HCT116 (cell line): ENCODE data around the gene QSOX1. TPM values are rescaled to one million over a fixed set of nuclear protein-coding genes. Genes with fewer than 3 reads are reported as not detected.

Experiments used
- ATAC-seq: fragments of 200-7000 bp; cut with Tn5 transposase; 2 replicates; pipeline ENCODE4 v1.9.1; 2020; ENCODE audit warnings: mild to moderate bottlenecking, moderate library complexity
- BruUV-seq: library from RNA; stranded (reverse); fragments of 400-500 nt; replicated peaks from 2 replicates; lab custom pipeline; 2021; lab: Mats Ljungman, UMichigan
- CTCF ChIA-PET: fragments of 300-600 bp; sonication (Branson Sonifier 250); formaldehyde crosslinking; loops from one replicate; lab custom pipeline; 2021; ENCODE audit warnings: antibody characterized with exemption; lab: Charles Lee
- POLR2A ChIA-PET: fragments of 300-600, 350-600 bp; sonication (Branson Sonifier 250); formaldehyde crosslinking; loops from one replicate; lab custom pipeline; 2021; ENCODE audit warnings: antibody characterized with exemption; lab: Charles Lee
- RAD21 ChIA-PET, 2 experiments: fragments of 300-600 bp; sonication (Branson Sonifier 250); formaldehyde crosslinking; loops; one replicate each; lab custom pipeline; 2023; ENCODE audit warnings: low total read pairs in 2 of 2; ENCODE audit not compliant: uncharacterized antibody in 2 of 2, unreplicated experiment in 2 of 2, low non-redundant PET in 1 of 2; lab: Charles Lee
- DNase-seq: peaks from one replicate; pipeline ENCODE4 v3.0.0-alpha.2; 2010; ENCODE audit warnings: low read depth, low spot score
- H2AFZ ChIP-seq: fragments of 200-600 bp; shearing (Covaris generic), sonication (generic); 2 replicates; pipeline ENCODE4 v1.6.1; 2017; ENCODE audit warnings: low read depth, mixed run types, mixed read lengths, antibody characterized with exemption, low read length; ENCODE audit not compliant: poor library complexity, severe bottlenecking
- H3K27ac ChIP-seq: 2 replicates; pipeline ENCODE4 v1.5.1; 2012; ENCODE audit warnings: low read depth, low read length
- H3K27me3 ChIP-seq: fragments of 200-600 bp; sonication (generic); 2 replicates; pipeline ENCODE4 v1.6.1; 2016; ENCODE audit warnings: mixed run types, low read length, mixed read lengths; ENCODE audit not compliant: insufficient read depth
- H3K36me3 ChIP-seq, 2 experiments: fragments of 200-500 bp in 1 of 2; fragments of 200-600 bp in 1 of 2; sonication (Bioruptor generic) in 1 of 2; sonication (generic) in 1 of 2; 2 replicates each; pipeline versions ENCODE4 v1.5.1 to v1.6.1; 2014 to 2016; ENCODE audit warnings: low read length in 2 of 2, inconsistent platforms in 1 of 2, mixed read lengths in 1 of 2, mixed run types in 1 of 2; ENCODE audit not compliant: insufficient read depth in 2 of 2, control insufficient read depth in 1 of 2
- H3K4me1 ChIP-seq, 2 experiments: fragments of 200-600 bp in 1 of 2; sonication (generic) in 1 of 2; 2 replicates each; pipeline versions ENCODE4 v1.5.1 to v1.6.1; 2012 to 2017; ENCODE audit warnings: low read length in 2 of 2, inconsistent platforms in 1 of 2, mild to moderate bottlenecking in 1 of 2, mixed read lengths in 1 of 2, mixed run types in 1 of 2, moderate library complexity in 1 of 2; ENCODE audit not compliant: insufficient read depth in 2 of 2, control insufficient read depth in 1 of 2
- H3K4me2 ChIP-seq: fragments of 200-600 bp; sonication (generic); 2 replicates; pipeline ENCODE4 v1.6.1; 2017; ENCODE audit warnings: mixed run types, low read length, mixed read lengths
- H3K4me3 ChIP-seq, 2 experiments: fragments of 200-600 bp in 1 of 2; sonication (generic) in 1 of 2; replicated peaks in 1 of 2; 2 replicates each; pipeline ENCODE4 v1.5.1; 2011 to 2016; ENCODE audit warnings: low read length in 2 of 2, control low read depth in 1 of 2, low read depth in 1 of 2, mild to moderate bottlenecking in 1 of 2, mixed read lengths in 1 of 2, mixed run types in 1 of 2
- H3K79me2 ChIP-seq: fragments of 200-600 bp; sonication (generic); 2 replicates; pipeline ENCODE4 v1.6.1; 2017; ENCODE audit warnings: mild to moderate bottlenecking, mixed run types, low read length, moderate library complexity, mixed read lengths; ENCODE audit not compliant: insufficient read depth
- H3K9ac ChIP-seq: fragments of 200-600 bp; sonication (generic); 2 replicates; pipeline ENCODE4 v1.6.1; 2016; ENCODE audit warnings: low read length, mixed read lengths
- H3K9me2 ChIP-seq: fragments of 200-600 bp; sonication (generic), shearing (Covaris generic); 2 replicates; pipeline ENCODE4 v1.6.1; 2017; ENCODE audit warnings: mixed run types, mild to moderate bottlenecking, moderate library complexity; ENCODE audit not compliant: insufficient read depth
- H3K9me3 ChIP-seq, 2 experiments: fragments of 200-500 bp in 1 of 2; fragments of 200-600 bp in 1 of 2; sonication (Bioruptor generic) in 1 of 2; sonication (generic) in 1 of 2; 2 replicates each; pipeline ENCODE4 v1.6.1; 2014 to 2017; ENCODE audit warnings: low read length in 2 of 2, mixed read lengths in 2 of 2, inconsistent platforms in 1 of 2, low read depth in 1 of 2, mild to moderate bottlenecking in 1 of 2, mixed run types in 1 of 2, moderate library complexity in 1 of 2; ENCODE audit not compliant: control insufficient read depth in 1 of 2, insufficient read depth in 1 of 2
- H4K20me1 ChIP-seq: fragments of 200-600 bp; sonication (generic), shearing (Covaris generic); 2 replicates; pipeline ENCODE4 v1.6.1; 2017; ENCODE audit warnings: mixed run types, mild to moderate bottlenecking, moderate library complexity; ENCODE audit not compliant: insufficient read depth
- ELF1 ChIP-seq: IDR thresholded peaks from 2 replicates; pipeline ENCODE4 v1.6.1; 2012; ENCODE audit warnings: low read depth, borderline replicate concordance
- EZH2phosphoT487 ChIP-seq: fragments of 200-600 bp; IDR thresholded peaks from 2 replicates; pipeline ENCODE4 v1.6.1; 2018; ENCODE audit warnings: antibody characterized with exemption, borderline replicate concordance
- FOSL1 ChIP-seq: IDR thresholded peaks from 2 replicates; pipeline ENCODE4 v1.6.1; 2012; ENCODE audit warnings: low read depth
- POLR2AphosphoS5 ChIP-seq: IDR thresholded peaks from 2 replicates; pipeline ENCODE4 v1.6.1; 2011; ENCODE audit warnings: mild to moderate bottlenecking, low read depth, low read length, moderate library complexity
- RAD21 ChIP-seq: IDR thresholded peaks from 2 replicates; pipeline ENCODE4 v1.6.1; 2012; ENCODE audit warnings: low read depth, mild to moderate bottlenecking
- SIN3A ChIP-seq: IDR thresholded peaks from 2 replicates; pipeline ENCODE4 v1.6.1; 2012; ENCODE audit warnings: low read depth
- SP1 ChIP-seq: IDR thresholded peaks from 2 replicates; pipeline ENCODE4 v1.6.1; 2012; ENCODE audit warnings: low read depth
- SRF ChIP-seq: IDR thresholded peaks from 2 replicates; pipeline ENCODE4 v1.6.1; 2012; ENCODE audit warnings: low read depth
- ZNF274 ChIP-seq: fragments of 200-500 bp; sonication (Bioruptor generic); IDR thresholded peaks from 2 replicates; pipeline ENCODE4 v1.6.1; 2014; ENCODE audit warnings: mild to moderate bottlenecking, low read depth, low read length, inconsistent platforms
- intact Hi-C: fragments of 100-400 bp; cut with micrococcal nuclease; formaldehyde crosslinking; loops from 2 replicates; pipeline ENCODE4 v1.10.0; 2022
- total RNA-seq: library from RNA; stranded (reverse); gene quantifications from one replicate; pipeline ENCODE4 v1.2.1, GENCODE V29; 2021; ENCODE audit not compliant: unreplicated experiment
- TF ChIP-seq, protein P1 (sequence below): IDR thresholded peaks from 2 replicates; pipeline ENCODE4 v1.6.1; 2012
- TF ChIP-seq, protein P2 (sequence below): IDR thresholded peaks from 2 replicates; pipeline ENCODE4 v1.6.1; 2012; ENCODE audit warnings: low read depth

The QSOX1 gene
- total RNA-seq, 1 experiment from 2014 or later: 89.2 TPM

DNA sequence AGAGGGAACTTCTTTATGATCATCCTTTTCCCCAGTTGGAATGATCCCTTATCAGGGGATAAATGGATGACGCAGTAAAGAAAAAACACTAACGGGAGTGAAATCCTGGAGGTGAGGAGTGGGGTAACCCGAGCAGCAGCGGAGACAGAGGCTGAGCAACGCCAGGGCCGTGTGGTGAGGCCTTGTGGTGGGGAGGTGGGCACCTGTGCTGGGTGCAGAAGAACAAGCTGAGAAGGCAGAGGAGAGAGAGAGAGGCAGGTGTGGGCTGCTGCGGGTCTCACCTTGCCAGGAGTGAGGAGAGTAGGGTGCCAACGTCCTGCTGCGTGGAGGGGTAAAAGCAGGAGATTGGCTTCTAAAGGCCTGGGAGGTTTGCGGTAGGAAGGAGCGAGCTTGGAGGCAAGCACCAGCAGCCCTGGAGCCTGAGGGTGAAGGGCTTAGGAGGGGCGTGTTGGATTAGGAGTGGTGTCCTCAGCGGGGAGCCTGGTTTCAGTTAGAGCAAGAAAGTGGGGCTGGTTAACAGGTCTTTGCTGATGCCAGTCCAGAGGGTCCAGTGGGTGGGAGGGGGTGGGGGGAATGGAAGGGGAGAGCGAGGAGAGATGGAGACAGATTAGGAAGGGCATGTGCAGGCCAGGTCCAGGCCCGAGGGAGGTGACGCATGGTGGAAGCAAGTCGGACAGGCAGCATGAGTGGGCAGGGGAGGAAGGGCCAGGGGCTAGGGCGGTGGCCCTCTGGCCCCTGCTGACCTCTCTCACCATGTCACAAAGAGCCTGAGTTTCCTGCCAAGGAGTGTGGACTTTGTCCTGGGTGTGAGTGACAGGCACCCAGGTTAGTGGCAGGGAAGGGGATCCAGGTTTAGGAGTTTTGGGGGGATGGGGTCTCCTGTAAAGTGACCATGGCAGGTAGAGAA lies 38.7 kb downstream of the QSOX1 start:
- ChIA-PET POLR2A (no interaction called here), CTCF (no interaction called here), RAD21 (interaction anchor here in 1 of 2 experiments (0.6 kb wide), 1 partner anchor 379 kb away, joined by 4 read pairs; no protein-coding TSS in a partner anchor)
- no TSS peak for BruUV-seq
- H3K36me3 ChIP-seq: peaks cover 0 to 6% of the 10 kb centered on the region in 2 experiments; a peak in 1 of 4 replicates
- intact Hi-C loops: no loop called here
- no peak overlapping the region for H3K27ac ChIP-seq
- H3K9me3 ChIP-seq: no peaks in the 10 kb centered on the region
- H3K9ac ChIP-seq: no peak overlapping the region
- TF ChIP-seq, protein P1, sequence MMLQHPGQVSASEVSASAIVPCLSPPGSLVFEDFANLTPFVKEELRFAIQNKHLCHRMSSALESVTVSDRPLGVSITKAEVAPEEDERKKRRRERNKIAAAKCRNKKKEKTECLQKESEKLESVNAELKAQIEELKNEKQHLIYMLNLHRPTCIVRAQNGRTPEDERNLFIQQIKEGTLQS: no peak
- TF ChIP-seq EZH2phosphoT487: no peak
- TF ChIP-seq SIN3A: no peak
- no peak for TF ChIP-seq FOSL1
- TF ChIP-seq POLR2AphosphoS5: no peak
- no peak for TF ChIP-seq ELF1
- TF ChIP-seq SRF: no peak
- TF ChIP-seq, protein P2, sequence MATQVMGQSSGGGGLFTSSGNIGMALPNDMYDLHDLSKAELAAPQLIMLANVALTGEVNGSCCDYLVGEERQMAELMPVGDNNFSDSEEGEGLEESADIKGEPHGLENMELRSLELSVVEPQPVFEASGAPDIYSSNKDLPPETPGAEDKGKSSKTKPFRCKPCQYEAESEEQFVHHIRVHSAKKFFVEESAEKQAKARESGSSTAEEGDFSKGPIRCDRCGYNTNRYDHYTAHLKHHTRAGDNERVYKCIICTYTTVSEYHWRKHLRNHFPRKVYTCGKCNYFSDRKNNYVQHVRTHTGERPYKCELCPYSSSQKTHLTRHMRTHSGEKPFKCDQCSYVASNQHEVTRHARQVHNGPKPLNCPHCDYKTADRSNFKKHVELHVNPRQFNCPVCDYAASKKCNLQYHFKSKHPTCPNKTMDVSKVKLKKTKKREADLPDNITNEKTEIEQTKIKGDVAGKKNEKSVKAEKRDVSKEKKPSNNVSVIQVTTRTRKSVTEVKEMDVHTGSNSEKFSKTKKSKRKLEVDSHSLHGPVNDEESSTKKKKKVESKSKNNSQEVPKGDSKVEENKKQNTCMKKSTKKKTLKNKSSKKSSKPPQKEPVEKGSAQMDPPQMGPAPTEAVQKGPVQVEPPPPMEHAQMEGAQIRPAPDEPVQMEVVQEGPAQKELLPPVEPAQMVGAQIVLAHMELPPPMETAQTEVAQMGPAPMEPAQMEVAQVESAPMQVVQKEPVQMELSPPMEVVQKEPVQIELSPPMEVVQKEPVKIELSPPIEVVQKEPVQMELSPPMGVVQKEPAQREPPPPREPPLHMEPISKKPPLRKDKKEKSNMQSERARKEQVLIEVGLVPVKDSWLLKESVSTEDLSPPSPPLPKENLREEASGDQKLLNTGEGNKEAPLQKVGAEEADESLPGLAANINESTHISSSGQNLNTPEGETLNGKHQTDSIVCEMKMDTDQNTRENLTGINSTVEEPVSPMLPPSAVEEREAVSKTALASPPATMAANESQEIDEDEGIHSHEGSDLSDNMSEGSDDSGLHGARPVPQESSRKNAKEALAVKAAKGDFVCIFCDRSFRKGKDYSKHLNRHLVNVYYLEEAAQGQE: no peak
- no peak for TF ChIP-seq ZNF274
- no peak for TF ChIP-seq RAD21
- TF ChIP-seq SP1: no peak
- H3K4me2 ChIP-seq: no peak overlapping the region
- no peaks in the 10 kb centered on the region for H3K27me3 ChIP-seq
- ATAC-seq (no peak), DNase-seq (no peak)
- no peak overlapping the region for H3K4me3 ChIP-seq
- H3K79me2 ChIP-seq: no peaks in the 10 kb centered on the region
- no peaks in the 10 kb centered on the region for H3K9me2 ChIP-seq
- no peaks in the 10 kb centered on the region for H3K4me1 ChIP-seq
- no peaks in the 10 kb centered on the region for H4K20me1 ChIP-seq
- H2AFZ ChIP-seq: no peak overlapping the region
